ENCODE results near the gene BAIAP2. TPM values are rescaled to one million over a fixed set of nuclear protein-coding genes. Genes with fewer than 3 reads are reported as not detected.

BAIAP2 gene
- total RNA-seq, 1 donor from 2014 or later = 14.4 TPM

DNA sequence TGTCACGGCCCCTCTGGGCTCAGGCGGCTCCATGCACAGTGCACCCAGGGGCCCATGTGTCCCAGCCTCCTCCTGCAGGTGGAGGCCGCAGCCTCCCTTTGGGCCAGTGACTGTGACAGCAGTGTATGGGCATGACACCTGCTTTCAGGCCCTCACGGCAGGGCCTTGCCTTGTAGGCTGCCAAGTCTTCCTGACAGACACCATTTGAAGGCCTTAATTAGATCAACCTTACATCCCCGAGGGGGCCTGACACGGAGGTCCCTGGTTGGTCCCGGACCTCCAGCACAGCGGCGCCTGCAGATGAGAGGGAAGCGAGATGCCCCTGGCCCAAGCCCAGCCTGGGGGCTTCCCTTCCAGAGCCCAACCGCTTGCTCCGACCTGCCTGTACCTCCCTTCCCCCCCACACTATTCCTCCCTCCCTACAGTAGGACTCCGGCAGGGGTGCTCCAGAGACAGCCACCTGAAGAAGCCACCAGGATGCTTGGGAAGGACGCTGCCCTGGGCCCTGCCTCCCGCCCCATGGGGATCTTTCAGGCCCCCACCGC lies 31.9 kb downstream of the BAIAP2 start:
- intact Hi-C loops (cut with DNase I) = no loop called here
- Histone ChIP-seq H3K9me3 (no peaks in the 10 kb centered on the region), H3K27ac (no peak overlapping the region), H3K4me3 (no peak overlapping the region), H3K36me3 (no peaks in the 10 kb centered on the region), H3K4me1 (peaks cover 6 to 7% of the 10 kb centered on the region in 2 donors), H3K27me3 (no peaks in the 10 kb centered on the region)
- TF ChIP-seq, protein P1, sequence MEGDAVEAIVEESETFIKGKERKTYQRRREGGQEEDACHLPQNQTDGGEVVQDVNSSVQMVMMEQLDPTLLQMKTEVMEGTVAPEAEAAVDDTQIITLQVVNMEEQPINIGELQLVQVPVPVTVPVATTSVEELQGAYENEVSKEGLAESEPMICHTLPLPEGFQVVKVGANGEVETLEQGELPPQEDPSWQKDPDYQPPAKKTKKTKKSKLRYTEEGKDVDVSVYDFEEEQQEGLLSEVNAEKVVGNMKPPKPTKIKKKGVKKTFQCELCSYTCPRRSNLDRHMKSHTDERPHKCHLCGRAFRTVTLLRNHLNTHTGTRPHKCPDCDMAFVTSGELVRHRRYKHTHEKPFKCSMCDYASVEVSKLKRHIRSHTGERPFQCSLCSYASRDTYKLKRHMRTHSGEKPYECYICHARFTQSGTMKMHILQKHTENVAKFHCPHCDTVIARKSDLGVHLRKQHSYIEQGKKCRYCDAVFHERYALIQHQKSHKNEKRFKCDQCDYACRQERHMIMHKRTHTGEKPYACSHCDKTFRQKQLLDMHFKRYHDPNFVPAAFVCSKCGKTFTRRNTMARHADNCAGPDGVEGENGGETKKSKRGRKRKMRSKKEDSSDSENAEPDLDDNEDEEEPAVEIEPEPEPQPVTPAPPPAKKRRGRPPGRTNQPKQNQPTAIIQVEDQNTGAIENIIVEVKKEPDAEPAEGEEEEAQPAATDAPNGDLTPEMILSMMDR (IDR thresholded peaks at IDR 0.05) = no peak
- no peak for DNase-seq (ENCODE audit: low spot score in 2 of 2)

DNA sequence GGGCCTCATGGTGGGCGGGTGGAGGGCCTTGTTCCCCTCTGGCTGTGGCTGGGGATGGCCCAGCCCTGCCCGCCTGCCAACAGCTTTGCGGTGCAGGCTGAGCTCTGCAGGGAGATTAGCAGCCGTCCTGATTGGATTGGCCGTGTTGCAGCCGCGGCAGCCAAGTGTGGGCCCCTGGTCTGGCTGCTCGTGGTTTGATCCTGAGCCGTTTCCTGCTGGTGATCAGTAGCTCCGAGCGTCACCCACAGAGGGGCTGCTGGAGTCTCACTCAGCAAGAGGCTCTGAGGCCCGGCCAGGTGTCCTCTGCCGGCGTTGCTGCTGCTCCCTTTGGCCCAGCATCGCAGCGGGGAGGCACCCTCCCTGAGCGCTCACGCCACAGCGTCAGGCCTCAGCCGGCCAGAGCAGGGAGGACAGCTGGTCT lies 32.5 kb downstream of the BAIAP2 start:
- intact Hi-C loops (cut with DNase I) = no loop called here
- no peak for DNase-seq (ENCODE audit: low spot score in 2 of 2)
- Histone ChIP-seq H3K4me1 (peaks cover 6 to 7% of the 10 kb centered on the region in 2 donors), H3K27me3 (no peaks in the 10 kb centered on the region), H3K9me3 (no peaks in the 10 kb centered on the region), H3K36me3 (no peaks in the 10 kb centered on the region), H3K4me3 (no peak overlapping the region), H3K27ac (no peak overlapping the region)
- TF ChIP-seq, protein P1 (IDR thresholded peaks at IDR 0.05) = no peak

DNA sequence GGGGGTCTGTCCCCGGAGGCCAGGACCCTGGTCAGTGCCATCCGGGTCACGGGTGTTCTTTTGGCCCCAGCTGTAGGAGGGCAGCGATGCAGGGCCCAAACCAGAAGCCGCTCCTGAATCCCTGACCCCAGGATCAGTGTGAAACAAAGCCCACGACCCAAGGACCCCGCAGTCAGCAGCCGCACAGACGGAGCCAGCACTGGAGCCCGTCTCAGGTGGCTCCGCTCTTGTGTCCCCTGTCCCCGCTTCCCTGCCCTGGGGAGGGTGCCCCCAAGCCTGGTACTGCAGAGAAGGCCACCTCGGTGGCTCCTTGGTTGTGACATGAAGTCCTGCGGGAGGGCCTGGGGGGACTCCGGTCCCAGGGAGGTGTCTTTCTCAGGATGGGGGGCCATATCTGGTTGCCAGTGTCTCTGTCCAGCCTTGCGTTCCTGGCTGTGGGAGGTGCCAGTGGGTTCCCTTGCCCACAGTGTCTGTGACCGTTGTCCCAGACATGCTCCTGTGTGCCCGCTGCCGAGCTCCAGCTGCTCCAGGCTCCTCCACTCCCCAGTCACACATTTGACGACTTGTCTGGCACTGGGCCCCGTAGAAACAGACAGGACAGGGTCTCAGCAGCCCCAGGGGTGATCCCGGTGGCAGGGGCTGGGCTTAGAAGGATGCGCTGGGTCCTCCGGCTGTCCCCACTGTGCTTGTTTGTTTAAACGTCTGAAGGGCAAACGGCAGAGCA lies 33.6 kb downstream of the BAIAP2 start:
- H3K4me3 ChIP-seq = no peak overlapping the region
- H3K9me3 ChIP-seq = no peaks in the 10 kb centered on the region
- no peaks in the 10 kb centered on the region for H3K36me3 ChIP-seq
- DNase-seq (ENCODE audit: low spot score in 2 of 2) = no peak
- no peak overlapping the region for H3K27ac ChIP-seq
- H3K4me1 ChIP-seq = peaks cover 6 to 7% of the 10 kb centered on the region in 2 donors
- no peaks in the 10 kb centered on the region for H3K27me3 ChIP-seq
- intact Hi-C loops (cut with DNase I) = no loop called here
- TF ChIP-seq, protein P1 (IDR thresholded peaks at IDR 0.05) = no peak

DNA sequence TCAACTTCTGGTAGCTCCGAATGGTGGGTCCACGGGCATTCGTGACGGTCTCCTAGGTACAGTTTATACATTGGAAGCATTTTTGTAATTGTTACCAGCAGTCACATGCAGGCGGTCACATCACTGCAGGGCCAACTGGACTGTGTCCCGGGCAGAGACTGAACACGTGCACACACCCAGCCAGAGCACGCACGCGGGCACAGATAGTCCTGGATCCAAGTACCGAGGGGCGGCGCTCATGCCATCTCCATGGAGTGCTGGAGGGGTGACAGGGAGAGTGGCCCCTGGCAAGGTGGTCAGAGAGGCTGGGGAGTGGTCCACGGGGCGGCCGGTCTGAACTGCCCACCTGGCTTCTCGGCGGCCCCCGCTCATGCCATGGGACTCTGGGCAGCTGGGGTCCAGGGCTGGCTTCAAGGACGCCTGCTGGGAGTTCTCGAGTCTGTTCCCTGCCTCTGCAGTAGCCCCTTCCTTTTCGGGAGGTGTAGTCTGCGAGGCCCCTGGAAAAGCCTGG lies 34.2 kb downstream of the BAIAP2 start:
- no peak overlapping the region for H3K4me3 ChIP-seq
- H3K9me3 ChIP-seq = no peaks in the 10 kb centered on the region
- H3K4me1 ChIP-seq = peaks cover 4 to 7% of the 10 kb centered on the region in 2 donors
- H3K27me3 ChIP-seq = no peaks in the 10 kb centered on the region
- no peak overlapping the region for H3K27ac ChIP-seq
- no peak for DNase-seq (ENCODE audit: low spot score in 2 of 2)
- intact Hi-C loops (cut with DNase I) = no loop called here
- TF ChIP-seq, protein P1 (IDR thresholded peaks at IDR 0.05) = no peak
- H3K36me3 ChIP-seq = no peaks in the 10 kb centered on the region

DNA sequence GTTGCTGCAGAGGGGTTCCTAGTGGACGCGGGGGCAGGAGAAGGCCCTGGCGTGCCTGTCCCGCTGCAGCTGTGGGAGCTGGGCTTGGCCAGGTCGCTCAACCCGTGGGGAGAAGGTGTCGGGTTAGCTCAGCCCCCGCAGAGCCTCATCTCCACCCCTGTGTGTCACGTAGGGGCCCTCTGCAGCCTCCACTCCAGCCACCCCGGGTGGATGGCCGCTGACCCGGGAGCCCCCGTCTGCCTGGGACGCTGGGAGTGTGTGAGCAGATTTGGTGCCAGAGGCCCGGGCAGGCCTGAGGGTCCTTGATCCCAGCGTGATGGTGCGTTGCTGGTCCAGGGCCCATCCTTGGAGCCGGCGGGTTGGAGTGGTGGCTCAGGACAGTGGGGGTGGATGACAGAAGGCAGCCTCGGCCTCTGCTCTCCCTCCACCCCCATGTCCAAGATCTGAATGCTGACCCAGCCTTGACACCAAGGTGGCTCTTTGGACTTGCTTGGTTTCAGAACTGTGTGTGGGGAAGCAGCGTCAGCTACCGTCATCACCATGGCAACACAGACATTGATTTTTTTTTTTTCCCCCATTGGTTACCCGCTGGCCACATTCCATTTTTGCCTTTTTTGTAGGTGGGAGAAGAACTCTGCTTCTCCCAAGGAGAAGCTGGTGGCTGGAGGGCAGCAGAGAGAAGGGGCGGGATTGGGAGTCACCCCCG lies 35.7 kb downstream of the BAIAP2 start:
- Histone ChIP-seq H3K27me3 (no peaks in the 10 kb centered on the region), H3K9me3 (no peaks in the 10 kb centered on the region), H3K4me1 (no peaks in the 10 kb centered on the region), H3K36me3 (no peaks in the 10 kb centered on the region), H3K27ac (no peak overlapping the region), H3K4me3 (no peak overlapping the region)
- intact Hi-C loops (cut with DNase I) = no loop called here
- no peak for DNase-seq (ENCODE audit: low spot score in 2 of 2)
- TF ChIP-seq, protein P1 (IDR thresholded peaks at IDR 0.05) = no peak

All from ascending aorta (tissue), 2 donors.